Omental fat pad (tissue), 4 donors: Measurements from ENCODE around the gene DAW1. TPM values are rescaled to one million over a fixed set of nuclear protein-coding genes. Genes with fewer than 3 reads are reported as not detected.

Experiments used
- ATAC-seq: fragments of 150-250 bp; one replicate; pipeline ENCODE4 v1.9.1; 2016; ENCODE audit warnings: mild to moderate bottlenecking, moderate library complexity; ENCODE audit not compliant: low FRiP score
- DNase-seq: peaks from one replicate; pipeline ENCODE4 v3.0.0-alpha.2; 2019; ENCODE audit warnings: low spot score
- total RNA-seq, 4 donors: library from RNA; depleted of rRNA; stranded (reverse); fragments of >200 nt; gene quantifications; one replicate each; pipeline ENCODE4 v1.1.0, GENCODE V29; 2016
- TF ChIP-seq, protein P1 (sequence below), 3 donors: fragments of 450-650 bp; IDR thresholded peaks; one replicate each; pipeline ENCODE4 v1.5.1; 2016 to 2017; ENCODE audit warnings: antibody characterized with exemption in 3 of 3, mild to moderate bottlenecking in 3 of 3, moderate library complexity in 2 of 3

DAW1 gene
- total RNA-seq, 4 donors from 2014 or later = 1.9 to 11.0 TPM; not detected in 2

DNA sequence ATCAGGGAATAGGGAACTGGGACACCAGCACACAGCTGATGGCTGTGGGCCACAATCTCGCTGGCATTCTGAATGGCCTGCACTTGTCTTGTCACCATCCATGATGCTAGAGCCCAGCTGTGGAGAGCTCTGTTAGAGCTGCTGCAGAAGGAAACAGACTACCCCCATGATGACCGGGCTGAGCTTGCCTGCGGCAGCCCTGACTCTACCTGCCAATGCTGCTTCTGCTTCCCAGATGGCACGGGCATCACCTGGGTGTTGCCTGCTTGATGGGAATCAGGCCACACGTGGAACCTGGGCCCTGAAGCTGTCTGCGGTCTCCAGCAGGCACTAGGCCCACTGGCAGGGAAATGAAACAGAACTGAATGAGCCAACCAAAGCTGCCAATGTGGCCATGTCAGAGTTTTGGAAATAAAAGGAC is 11.2 kb upstream of the DAW1 start:
- ATAC-seq (no peak), DNase-seq (no peak)

DNA sequence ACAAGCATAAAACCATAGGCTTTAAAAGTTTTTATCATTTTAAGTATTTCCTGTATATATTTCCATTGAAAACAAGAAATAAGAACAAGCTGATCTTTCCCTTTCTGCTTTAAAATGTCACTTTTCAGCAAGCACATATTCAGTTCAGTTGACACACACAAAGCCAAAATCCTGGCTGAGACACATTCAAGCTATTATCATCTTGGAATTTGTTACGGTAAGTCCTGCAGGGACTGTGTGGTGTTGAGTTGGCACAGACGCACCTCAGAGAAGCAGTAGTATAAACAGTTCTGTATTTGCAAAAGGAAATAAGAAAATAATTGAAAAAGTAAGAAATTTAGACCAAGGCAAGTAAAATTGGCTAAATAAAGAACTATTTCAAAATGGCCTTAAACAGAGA is 10.4 kb upstream of the DAW1 start:
- ATAC-seq (no peak), DNase-seq (no peak)
- TF ChIP-seq, protein P1, sequence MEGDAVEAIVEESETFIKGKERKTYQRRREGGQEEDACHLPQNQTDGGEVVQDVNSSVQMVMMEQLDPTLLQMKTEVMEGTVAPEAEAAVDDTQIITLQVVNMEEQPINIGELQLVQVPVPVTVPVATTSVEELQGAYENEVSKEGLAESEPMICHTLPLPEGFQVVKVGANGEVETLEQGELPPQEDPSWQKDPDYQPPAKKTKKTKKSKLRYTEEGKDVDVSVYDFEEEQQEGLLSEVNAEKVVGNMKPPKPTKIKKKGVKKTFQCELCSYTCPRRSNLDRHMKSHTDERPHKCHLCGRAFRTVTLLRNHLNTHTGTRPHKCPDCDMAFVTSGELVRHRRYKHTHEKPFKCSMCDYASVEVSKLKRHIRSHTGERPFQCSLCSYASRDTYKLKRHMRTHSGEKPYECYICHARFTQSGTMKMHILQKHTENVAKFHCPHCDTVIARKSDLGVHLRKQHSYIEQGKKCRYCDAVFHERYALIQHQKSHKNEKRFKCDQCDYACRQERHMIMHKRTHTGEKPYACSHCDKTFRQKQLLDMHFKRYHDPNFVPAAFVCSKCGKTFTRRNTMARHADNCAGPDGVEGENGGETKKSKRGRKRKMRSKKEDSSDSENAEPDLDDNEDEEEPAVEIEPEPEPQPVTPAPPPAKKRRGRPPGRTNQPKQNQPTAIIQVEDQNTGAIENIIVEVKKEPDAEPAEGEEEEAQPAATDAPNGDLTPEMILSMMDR (IDR thresholded peaks at IDR 0.05) = no peak

More for the DNA sequence above, 11.2 kb upstream of the DAW1 start:
- TF ChIP-seq, protein P1 (IDR thresholded peaks at IDR 0.05) = no peak

DNA sequence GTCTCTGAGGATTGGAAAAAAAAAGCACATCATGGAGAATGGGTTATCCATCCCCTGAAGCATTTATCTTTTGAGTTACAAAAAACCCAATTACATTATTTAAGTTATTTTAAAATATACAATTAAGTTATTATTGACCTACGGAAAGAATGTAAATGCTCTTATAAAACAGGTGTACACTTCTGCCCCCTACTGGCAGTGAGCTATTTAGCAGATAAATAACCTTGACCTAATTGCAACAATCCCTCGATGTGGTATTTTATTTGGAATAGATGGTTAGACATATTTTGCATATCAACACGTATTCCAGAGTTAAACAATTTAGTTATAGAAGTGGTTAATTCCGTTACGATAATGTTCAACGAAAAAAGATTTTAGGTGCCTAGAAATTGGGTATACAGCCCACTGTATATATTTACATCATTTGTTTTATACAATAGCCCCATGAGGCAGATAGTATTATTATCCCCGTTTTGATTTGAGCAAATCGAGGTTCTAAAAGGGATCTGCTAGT is 9.1 kb upstream of the DAW1 start:
- ATAC-seq = no peak
- no peak for DNase-seq
- TF ChIP-seq, protein P1 (IDR thresholded peaks at IDR 0.05) = no peak

DNA sequence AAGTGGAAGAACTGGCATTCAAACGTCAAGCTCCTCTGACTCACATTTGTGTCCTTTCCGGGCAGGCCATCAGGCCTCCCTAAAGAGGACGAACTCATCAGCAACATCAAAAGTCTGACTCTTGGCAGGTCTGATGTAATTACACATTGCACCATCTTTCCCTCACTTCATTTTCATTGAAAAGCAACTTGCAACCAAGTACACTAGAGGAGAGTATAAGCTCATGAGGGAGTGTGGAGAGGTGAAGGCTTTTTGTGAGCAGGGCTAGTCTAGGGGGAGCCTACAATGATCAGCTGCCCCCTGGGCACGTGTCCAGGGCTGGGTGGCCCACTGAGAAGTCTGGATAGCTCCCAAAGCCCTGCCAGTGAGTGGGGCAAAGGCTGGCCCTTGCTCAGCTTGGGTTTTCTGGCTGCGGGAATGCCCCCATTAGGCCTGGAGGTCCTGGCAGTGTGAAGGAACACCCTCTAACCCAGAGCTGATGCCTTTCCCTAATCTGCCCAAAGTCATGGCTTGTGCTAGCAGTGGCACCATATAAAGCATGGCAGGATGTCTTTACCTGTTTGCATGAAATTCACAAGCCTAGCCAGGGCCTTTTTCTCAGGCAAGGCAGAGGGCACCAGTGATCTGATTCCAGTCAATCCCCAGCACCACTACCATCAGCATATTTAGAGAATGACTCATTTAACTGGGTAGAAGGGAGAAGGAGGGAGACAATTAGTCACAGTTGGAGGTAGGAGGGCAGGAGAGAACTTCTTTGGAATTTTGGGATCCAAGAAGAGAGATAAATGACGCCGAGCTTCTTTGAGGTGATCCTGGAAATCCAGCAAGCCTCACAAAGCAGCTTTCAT is 8.5 kb upstream of the DAW1 start:
- DNase-seq (no peak), ATAC-seq (peak; percentile 73)
- TF ChIP-seq, protein P1 (IDR thresholded peaks at IDR 0.05) = no peak

DNA sequence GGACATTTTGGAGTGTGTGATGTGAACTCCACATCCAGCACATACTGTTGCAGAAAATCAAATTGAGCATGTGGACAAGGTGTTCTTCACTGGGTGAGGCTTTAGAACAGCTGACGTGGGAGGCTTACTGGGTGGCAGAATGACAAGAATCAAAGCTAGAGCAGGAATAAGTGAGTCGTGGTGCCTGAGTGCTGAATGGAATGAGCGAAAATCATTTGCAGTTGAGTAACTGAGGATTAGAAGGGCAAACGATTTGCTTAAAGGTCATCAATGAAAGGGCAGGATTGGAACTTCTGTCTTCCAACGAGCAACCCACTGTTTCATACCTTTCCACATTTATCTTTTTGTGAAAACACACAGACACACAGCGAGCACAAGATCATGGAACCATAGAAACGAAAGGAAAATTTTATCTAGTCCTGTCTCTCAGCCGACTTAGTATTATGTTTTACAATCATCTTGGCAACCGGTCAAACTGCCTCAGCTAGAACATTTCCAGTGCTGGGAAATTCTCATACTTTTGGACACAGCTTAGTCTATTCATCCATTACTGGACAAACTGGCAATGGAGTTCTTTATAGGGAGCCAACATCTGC is 7.2 kb upstream of the DAW1 start:
- ATAC-seq (peak; percentile 60), DNase-seq (no peak)
- TF ChIP-seq, protein P1 (IDR thresholded peaks at IDR 0.05) = no peak

DNA sequence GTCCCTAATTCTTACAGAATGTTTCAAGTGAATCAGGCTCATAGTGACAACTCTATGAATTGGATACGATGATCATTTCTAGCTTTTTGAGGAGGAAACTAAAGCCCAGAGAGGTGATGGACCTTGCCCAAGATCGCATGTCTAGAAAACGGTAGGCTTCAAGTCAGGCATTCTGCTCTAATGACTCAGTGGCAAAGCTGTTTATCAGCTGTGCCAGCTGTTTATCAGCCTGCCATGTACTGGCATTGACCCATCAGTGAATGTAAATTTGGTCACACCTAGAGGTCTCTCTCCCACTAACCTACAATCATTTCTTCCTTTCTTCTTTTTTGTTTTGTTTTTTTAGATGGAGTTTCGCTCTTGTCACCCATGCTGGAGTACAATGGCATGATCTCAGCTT is 6.1 kb upstream of the DAW1 start:
- DNase-seq (no peak), ATAC-seq (no peak)
- TF ChIP-seq, protein P1 (IDR thresholded peaks at IDR 0.05) = no peak
